ENCODE results near the gene PAGE4. TPM values are rescaled to one million over a fixed set of nuclear protein-coding genes. Genes with fewer than 3 reads are reported as not detected.

Gene PAGE4
- total and polyA plus RNA-seq, 4 donors, result not detected

GRCh38 chrX:49880668-49881067 lies 51.6 kb downstream of the PAGE4 start:
- TF ChIP-seq JUND (IDR thresholded peaks at IDR 0.05), result no peak
- no peak for TF ChIP-seq EGR1 (IDR thresholded peaks at IDR 0.05; ENCODE audit: low read depth in 2 of 2)
- TF ChIP-seq GABPA (IDR thresholded peaks at IDR 0.05 in 1 of 2, conservative IDR thresholded peaks at IDR 0.05 in 1 of 2), result no peak
- no peak for TF ChIP-seq RAD21 (IDR thresholded peaks at IDR 0.05)
- TF ChIP-seq, protein P1, sequence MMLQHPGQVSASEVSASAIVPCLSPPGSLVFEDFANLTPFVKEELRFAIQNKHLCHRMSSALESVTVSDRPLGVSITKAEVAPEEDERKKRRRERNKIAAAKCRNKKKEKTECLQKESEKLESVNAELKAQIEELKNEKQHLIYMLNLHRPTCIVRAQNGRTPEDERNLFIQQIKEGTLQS (IDR thresholded peaks at IDR 0.05), result no peak
- TF ChIP-seq SP1 (IDR thresholded peaks at IDR 0.05), result no peak
- no peak for TF ChIP-seq MAX (IDR thresholded peaks at IDR 0.05)
- TF ChIP-seq TAF1 (conservative IDR thresholded peaks at IDR 0.05), result no peak
- TF ChIP-seq HNF4G (IDR thresholded peaks at IDR 0.05), result no peak
- no peak for TF ChIP-seq FOXA1 (IDR thresholded peaks at IDR 0.05)
- TF ChIP-seq RXRA (IDR thresholded peaks at IDR 0.05), result no peak
- TF ChIP-seq YY1 (IDR thresholded peaks at IDR 0.05), result no peak
- TF ChIP-seq FOXA2 (IDR thresholded peaks at IDR 0.05), result no peak
- TF ChIP-seq, protein P2, sequence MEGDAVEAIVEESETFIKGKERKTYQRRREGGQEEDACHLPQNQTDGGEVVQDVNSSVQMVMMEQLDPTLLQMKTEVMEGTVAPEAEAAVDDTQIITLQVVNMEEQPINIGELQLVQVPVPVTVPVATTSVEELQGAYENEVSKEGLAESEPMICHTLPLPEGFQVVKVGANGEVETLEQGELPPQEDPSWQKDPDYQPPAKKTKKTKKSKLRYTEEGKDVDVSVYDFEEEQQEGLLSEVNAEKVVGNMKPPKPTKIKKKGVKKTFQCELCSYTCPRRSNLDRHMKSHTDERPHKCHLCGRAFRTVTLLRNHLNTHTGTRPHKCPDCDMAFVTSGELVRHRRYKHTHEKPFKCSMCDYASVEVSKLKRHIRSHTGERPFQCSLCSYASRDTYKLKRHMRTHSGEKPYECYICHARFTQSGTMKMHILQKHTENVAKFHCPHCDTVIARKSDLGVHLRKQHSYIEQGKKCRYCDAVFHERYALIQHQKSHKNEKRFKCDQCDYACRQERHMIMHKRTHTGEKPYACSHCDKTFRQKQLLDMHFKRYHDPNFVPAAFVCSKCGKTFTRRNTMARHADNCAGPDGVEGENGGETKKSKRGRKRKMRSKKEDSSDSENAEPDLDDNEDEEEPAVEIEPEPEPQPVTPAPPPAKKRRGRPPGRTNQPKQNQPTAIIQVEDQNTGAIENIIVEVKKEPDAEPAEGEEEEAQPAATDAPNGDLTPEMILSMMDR (IDR thresholded peaks at IDR 0.05; ENCODE audit: low read depth, low read length, missing input control), result no peak
- TF ChIP-seq, protein P3, sequence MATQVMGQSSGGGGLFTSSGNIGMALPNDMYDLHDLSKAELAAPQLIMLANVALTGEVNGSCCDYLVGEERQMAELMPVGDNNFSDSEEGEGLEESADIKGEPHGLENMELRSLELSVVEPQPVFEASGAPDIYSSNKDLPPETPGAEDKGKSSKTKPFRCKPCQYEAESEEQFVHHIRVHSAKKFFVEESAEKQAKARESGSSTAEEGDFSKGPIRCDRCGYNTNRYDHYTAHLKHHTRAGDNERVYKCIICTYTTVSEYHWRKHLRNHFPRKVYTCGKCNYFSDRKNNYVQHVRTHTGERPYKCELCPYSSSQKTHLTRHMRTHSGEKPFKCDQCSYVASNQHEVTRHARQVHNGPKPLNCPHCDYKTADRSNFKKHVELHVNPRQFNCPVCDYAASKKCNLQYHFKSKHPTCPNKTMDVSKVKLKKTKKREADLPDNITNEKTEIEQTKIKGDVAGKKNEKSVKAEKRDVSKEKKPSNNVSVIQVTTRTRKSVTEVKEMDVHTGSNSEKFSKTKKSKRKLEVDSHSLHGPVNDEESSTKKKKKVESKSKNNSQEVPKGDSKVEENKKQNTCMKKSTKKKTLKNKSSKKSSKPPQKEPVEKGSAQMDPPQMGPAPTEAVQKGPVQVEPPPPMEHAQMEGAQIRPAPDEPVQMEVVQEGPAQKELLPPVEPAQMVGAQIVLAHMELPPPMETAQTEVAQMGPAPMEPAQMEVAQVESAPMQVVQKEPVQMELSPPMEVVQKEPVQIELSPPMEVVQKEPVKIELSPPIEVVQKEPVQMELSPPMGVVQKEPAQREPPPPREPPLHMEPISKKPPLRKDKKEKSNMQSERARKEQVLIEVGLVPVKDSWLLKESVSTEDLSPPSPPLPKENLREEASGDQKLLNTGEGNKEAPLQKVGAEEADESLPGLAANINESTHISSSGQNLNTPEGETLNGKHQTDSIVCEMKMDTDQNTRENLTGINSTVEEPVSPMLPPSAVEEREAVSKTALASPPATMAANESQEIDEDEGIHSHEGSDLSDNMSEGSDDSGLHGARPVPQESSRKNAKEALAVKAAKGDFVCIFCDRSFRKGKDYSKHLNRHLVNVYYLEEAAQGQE (IDR thresholded peaks at IDR 0.05), result no peak
- no peak for TF ChIP-seq NR2F2 (IDR thresholded peaks at IDR 0.05)
- TF ChIP-seq HNF4A (conservative IDR thresholded peaks at IDR 0.05), result no peak
- TF ChIP-seq ZBTB33 (IDR thresholded peaks at IDR 0.05), result no peak
- Histone ChIP-seq H3K27ac (ENCODE audit: low read depth in 1 of 2, low read length in 2 of 2) (no peak overlapping the region), H3K36me3 (ENCODE audit: control insufficient read depth in 4 of 4, insufficient read depth in 3 of 4, low read depth in 1 of 4, low read length in 3 of 4) (no peaks in the 10 kb centered on the region), H3K4me3 (ENCODE audit: low read depth in 1 of 3, low read length in 3 of 3) (no peak overlapping the region), H3K27me3 (ENCODE audit: control insufficient read depth in 4 of 4, insufficient read depth in 4 of 4, low read length in 3 of 4) (no peaks in the 10 kb centered on the region), H3K9me3 (ENCODE audit: control insufficient read depth in 4 of 4, low read length in 3 of 4) (no peaks in the 10 kb centered on the region), H3K4me1 (ENCODE audit: control insufficient read depth in 4 of 4, insufficient read depth in 4 of 4, low read length in 3 of 4) (peaks cover 3 to 18% (median 7%) of the 10 kb centered on the region in 4 donors), H3K9ac (ENCODE audit: low read depth in 1 of 2, low read length in 2 of 2) (no peak overlapping the region)
- no peak for DNase-seq (ENCODE audit: low spot score)
- 98% methylated on average over 12 of the region's 12 CpGs for WGBS

Other genes starting within 250 kb of the PAGE4 start
- not detected for gene GAGE12H, start 249.4 kb upstream of the PAGE4 start, total RNA-seq
- not detected for gene GAGE12H, start 249.4 kb upstream of the PAGE4 start, polyA plus RNA-seq
- not detected for gene GAGE2A, start 239.8 kb upstream of the PAGE4 start, total RNA-seq
- not detected for gene GAGE2A, start 239.8 kb upstream of the PAGE4 start, polyA plus RNA-seq
- gene GAGE1, start 230.3 kb upstream of the PAGE4 start, total RNA-seq, result not detected
- not detected for gene GAGE1, start 230.3 kb upstream of the PAGE4 start, polyA plus RNA-seq
- gene PAGE1, start 133.3 kb upstream of the PAGE4 start, total RNA-seq, result not detected
- not detected for gene PAGE1, start 133.3 kb upstream of the PAGE4 start, polyA plus RNA-seq
- 1 to 10 TPM; 1.4 to 4.7 TPM for gene USP27X, start 50.2 kb downstream of the PAGE4 start, total RNA-seq
- under 1 TPM; 0.26 to 0.93 TPM for gene USP27X, start 50.2 kb downstream of the PAGE4 start, polyA plus RNA-seq
- 10 to 100 TPM; 22.3 to 56.1 TPM for gene CLCN5, start 93.3 kb downstream of the PAGE4 start, total RNA-seq
- gene CLCN5, start 93.3 kb downstream of the PAGE4 start, polyA plus RNA-seq, result 1 to 10 TPM; 5.6 to 6.9 TPM